Right renal cortex interstitium (tissue), 3 donors: Measurements from ENCODE around the gene TCTN1. TPM values are rescaled to one million over a fixed set of nuclear protein-coding genes. Genes with fewer than 3 reads are reported as not detected.
"Not testable (repeated sequence)": the region's sequence is repeated elsewhere in the genome, so short reads cannot be mapped to it uniquely, and the experiment has no call there.

ENCODE experiments used
- DNase-seq, 3 donors: peaks; one replicate each; pipeline ENCODE4 v3.0.0-alpha.2; 2013; ENCODE audit warnings: low read depth in 3 of 3, low spot score in 2 of 3
- polyA plus RNA-seq, 3 donors: library from polyadenylated mRNA; unstranded; fragments of 120-200 nt; gene quantifications; one replicate each; pipeline ENCODE4 v1.2.1, GENCODE V29; 2013; ENCODE audit not compliant: insufficient read length in 3 of 3

Gene TCTN1
- 10 to 100 TPM; 72.5 to 91.8 (median 87.6) TPM for polyA plus RNA-seq

DNA sequence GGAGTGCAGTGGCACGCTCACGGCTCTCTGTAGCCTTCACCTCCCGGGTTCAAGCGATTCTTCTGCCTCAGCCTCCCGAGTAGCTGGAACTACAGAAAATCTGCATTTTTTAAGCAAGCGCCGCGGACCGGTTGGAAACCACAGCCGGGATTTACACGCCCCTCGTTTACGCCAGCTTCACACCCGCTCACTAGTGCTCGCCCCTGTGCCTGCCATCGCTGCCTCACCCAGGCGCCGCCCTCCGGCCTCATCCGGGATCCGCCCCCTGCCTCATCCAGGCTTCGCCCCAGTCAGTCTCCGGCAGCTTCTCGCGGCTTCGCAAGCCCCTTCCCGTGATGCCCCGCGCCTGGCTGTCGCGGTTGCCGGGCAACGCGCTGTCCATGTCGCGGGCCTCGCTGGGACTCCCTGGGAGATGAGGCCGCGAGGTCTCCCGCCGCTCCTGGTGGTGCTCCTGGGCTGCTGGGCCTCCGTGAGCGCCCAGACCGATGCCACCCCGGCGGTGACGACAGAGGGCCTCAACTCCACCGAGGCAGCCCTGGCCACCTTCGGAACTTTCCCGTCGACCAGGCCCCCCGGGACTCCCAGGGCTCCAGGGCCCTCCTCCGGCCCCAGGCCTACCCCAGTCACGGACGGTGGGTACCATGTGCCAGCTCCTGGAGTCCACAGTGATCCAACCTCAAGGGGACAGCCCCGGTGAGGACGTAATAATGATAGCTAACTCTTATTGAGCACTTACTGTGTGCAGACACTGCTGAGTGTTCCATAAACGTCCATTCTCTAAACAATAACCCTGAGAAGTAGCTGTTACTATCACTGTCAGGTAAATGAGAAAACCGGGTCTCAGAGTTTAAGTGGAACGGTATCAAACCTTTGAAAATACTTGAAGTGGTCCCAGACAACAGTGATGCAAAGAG, at the start of gene TCTN1:
Gene TCTN1 (plus strand): TSS at position 359 of the 914 bp plus-strand sequence. CDS start 54 bp downstream, at position 413.
- DNase-seq = peak; percentile 78 to 91 (median 80)

DNA sequence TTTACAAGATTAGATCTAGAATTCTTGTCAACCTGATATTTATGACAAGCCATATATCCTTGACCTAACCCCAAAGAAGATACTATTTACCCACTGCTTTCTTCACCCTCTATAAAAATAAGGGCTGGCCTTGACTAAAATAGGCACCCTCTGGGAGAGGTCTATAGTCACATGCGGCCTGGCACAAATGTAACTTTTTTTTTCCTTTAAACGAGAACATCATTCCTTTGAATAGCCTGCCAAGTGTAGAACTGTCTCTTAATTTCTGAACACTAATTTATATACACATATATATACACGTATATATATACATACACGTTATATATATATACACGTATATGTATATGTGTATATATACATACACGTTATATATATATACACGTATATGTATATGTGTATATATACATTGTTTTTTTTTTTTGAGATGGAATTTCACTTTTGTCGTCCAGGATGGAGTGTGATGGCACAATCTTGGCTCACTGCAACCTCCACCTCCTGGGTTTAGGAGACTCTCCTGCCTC, 49.4 kb upstream of the TCTN1 start:
- DNase-seq = no peak

DNA sequence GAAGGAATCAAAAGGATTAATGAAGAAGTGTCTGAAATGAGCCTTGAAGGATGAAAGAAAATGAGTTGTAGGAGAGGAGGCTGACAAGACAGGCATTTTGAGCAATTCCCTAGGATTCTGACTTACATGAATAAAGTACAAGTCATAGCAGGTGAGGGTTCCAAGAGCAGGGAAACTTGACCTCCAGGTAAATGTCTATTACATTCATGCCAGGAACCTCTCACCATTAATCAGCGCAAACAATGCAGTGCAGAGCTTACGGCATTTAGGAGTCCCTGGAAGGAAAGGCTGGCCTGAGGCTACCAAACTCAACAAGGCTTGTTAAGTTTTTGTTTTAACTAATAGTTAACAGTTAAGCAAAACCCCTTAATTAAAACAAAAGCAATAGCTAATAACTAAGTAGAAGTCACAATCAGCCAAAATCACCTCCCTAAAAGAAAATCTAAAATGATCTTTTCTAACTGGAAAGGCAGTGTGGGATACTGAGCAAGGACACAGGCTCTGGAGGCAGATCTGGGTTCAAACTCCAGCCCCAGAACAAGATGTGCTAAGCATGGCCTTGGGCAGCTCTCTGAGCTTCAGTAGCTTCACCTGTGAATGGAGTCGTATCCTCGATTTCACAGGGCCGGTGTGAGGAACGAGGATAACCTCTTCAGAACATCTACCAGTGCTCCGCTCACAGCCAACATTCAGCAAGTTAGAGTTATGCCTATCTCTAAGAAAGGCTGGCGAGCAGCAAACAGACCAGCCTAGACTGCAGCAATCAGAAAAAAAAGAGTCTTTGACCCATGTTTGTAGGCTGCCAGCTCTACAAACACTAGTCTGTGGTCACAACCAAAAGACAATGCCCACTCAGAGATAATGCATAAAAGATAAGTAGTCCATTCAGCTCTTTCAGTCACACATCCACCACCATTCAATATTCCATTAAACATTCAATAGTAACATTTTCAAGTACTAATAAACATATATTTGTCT, 47.7 kb upstream of the TCTN1 start:
- no peak for DNase-seq

GRCh38 chr12:110566993-110567392, 46.9 kb upstream of the TCTN1 start:
- DNase-seq = no peak

DNA sequence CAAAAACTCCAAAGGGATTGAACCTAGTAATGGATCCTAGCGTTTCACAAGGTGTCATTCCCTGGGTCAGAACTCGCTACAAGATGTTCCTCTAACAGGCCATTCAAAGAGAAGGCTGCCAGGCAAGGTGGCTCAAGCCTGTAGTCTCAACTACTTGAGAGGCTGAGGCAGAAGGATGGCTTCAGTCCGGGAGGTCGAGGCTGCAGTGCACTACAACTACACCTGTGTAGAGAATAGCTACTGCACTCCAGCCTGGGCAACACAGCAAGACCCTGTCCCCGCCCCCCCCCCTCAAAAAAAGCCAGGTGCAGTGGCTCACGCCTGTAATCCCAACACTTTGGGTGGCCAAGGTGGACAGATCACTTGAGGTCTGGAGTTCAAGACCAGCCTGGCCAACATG, 45.2 kb upstream of the TCTN1 start:
- no peak for DNase-seq

DNA sequence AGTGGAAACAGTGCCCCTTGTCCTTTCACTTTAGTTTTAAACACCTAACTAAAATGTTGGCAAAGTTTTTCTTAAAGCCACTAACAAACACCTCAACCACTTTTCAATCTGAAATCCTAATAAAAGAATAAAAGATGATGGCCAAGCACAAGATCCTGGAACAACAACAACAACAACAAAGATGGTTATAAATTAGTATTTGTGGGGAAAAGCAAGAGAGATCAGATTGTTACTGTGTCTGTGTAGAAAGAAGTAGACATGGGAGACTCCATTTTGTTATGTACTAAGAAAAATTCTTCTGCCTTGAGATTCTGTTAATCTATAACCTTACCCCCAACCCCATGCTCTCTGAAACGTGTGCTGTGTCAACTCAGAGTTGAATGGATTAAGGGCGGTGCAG, 44.1 kb upstream of the TCTN1 start:
- not testable (repeated sequence) for DNase-seq

- not testable (repeated sequence) for DNase-seq
Measured at GRCh38 chr12:110570798-110571197, 43.1 kb upstream of the TCTN1 start.

DNA sequence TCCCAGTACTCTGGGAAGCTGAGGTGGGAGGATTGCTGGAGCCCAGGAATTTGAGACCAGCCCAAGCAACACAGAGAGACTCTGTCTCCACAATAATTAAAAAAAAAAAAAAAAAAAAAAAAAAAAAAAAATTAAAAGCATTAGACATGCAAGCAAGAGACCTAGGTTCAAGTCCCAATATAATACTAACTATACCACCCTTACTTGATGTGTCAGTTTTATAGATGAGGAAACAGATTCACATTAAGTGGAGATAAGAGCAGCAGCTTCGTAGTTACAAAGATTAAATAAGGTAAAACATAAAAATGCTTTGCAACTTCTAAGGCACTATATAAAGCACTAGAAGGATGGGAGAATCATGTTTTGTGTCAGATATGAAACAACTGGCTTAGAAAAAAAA, 39.9 kb upstream of the TCTN1 start:
- no peak for DNase-seq

GRCh38 chr12:110574717-110575230, 39.2 kb upstream of the TCTN1 start:
- DNase-seq = not testable (repeated sequence)

- DNase-seq = no peak
Measured at GRCh38 chr12:110575326-110575725, 38.6 kb upstream of the TCTN1 start.

DNA sequence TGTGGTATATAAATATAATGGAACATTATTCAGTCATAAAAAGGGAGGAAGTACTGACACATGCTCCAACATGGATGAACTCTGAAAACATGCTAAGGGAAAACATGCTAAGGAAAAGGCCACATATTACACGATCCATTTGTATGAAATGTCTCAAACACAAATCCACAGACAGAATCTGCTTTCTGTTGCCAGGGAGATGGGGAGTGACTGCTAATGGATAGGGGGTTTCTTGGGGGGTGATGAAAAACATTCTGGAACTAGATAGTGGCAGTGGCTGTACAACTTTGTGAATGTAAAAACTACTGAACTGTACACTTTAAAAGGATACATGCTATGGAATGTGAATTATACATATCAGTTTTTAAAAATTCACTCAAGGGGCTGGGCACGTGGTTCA, 37.4 kb upstream of the TCTN1 start:
- DNase-seq = no peak

DNA sequence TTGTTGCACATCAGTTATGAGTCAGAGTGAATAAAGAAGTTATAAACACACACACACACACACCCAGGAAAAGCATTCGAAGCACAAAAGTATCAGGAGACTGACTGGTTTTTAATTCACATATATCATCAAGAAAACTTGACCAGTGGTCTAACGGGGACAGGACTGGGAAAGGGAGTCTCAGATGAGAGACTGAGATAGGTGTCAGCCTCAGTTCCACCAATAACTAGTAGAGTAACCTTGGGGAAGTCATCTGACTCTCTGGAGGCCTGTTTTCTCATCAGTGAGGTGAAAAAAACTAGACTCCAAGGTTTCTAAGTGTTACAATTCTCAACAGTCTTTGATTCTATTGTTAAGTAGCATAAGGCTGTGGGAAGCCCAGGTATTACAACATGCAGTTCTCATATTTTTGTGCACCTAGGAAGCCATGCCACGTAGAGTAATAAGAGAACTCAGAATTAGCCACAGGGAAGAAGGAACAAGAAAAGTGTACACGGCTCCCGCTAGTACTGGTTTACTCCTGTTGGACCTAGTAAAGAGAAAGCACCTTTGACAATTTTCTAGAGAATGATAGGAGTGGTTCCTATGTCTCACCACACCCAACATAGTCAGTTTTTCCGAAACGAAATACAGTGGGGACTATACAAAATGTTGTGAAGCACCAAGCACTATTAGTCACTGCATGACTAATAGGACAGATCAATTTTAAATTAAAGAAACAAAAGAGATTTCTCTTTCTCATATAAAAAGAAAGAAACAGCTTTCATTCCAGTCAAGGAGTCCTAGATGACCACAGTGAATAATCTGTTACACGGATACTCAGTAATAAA, 35.9 kb upstream of the TCTN1 start:
- no peak for DNase-seq

- no peak for DNase-seq
Measured at GRCh38 chr12:110578694-110579534, 35.0 kb upstream of the TCTN1 start.

DNA sequence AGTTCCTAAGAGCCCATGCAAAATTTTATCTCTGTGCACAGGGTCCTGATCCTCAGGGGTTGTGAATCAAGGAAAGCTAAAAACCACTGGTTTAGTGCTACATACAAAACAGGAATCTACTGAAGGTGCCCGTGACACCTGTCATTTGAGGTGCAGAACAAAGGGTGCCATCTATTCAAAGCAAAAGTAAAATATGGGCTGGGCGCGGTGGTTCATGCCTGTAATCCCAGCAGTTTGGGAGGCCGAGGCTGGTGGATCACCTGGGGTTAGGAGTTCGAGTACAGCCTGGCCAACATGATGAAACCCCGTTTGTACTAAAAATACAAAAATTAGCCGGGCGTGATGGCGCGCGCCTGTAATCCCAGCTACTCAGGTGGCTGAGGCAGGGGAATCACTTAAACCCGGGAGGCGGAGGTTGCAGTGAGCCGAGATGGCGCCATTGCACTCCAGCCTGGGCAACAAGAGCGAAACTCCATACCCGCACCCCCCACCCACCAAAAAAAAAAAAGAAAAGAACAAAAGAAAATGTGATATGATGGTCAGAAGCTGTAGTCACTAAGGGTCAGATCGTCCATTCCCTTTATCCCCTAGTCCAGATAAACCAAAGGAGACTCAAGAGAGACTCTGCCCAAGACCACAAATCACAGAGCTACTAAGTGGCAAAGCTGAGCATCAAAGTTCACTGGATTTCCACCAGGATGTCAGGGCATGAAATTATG, 34.2 kb upstream of the TCTN1 start:
- no peak for DNase-seq

DNA sequence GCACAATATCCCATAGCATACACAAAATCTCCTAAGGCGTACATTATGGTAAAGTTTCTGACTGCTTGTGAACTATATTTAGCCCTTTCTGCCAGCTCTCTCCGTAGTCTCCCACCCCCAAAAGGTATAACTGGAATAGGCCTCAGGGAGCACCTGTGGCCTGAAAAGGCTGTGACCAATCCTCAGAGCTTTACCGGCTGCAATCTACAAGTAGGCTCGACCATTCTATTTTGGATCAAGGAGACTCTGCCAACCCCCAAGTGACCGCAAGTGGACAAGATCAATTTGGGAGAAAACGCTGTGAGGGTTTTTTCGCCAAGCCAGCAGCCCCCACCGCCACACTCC, 32.0 kb upstream of the TCTN1 start:
- no peak for DNase-seq

- no peak for DNase-seq
Measured at GRCh38 chr12:110582276-110583136, 31.4 kb upstream of the TCTN1 start.
